ENCODE results near the gene ABCB10.

DNA sequence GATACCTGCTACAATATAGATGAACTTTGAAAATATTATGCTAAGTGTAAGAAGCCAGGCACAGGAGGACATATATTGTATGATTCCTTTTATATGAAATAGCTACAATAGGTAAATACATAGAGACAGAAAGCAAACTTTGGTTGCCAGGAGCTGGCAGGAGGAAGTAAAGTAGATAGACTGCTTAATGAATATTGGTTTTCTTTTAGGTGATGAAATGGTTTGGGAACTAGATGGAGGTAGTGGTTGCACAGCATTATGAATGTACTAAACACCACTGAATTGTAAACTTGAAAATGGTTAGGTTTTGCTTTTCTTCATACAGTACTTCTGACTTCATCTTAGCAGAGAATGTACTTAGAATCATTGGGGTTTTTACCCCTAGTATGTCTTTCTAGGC, 21.5 kb downstream of the ABCB10 start:
- TF ChIP-seq YY1 (IDR thresholded peaks at IDR 0.05; ENCODE audit: insufficient read depth, insufficient read length) (no peak), SUZ12 (IDR thresholded peaks at IDR 0.05; ENCODE audit: extremely low read depth, insufficient read depth, insufficient read length) (no peak), ZNF274 (IDR thresholded peaks at IDR 0.05; ENCODE audit: low read depth, low read length) (no peak)
